GM12878 (cell line): Measurements from ENCODE around the gene SCUBE2. TPM values are rescaled to one million over a fixed set of nuclear protein-coding genes. Genes with fewer than 3 reads are reported as not detected.

Experiments used
- ATAC-seq: fragments of 200-7000 bp; cut with Tn5 transposase; 3 replicates; pipeline ENCODE4 v1.9.1; 2020; ENCODE audit warnings: mild to moderate bottlenecking, moderate library complexity
- BruUV-seq: library from RNA; stranded (reverse); fragments of 400-500 nt; replicated peaks from 2 replicates; lab custom pipeline; 2021; lab: Mats Ljungman, UMichigan
- CTCF ChIA-PET: fragments of 300-600 bp; sonication (Branson Sonifier 250); formaldehyde crosslinking; extraction: SDS; loops from one replicate; lab custom pipeline; 2021; ENCODE audit warnings: inconsistent platforms; lab: Yijun Ruan, JAX
- POLR2A ChIA-PET: fragments of 350-600 bp; formaldehyde crosslinking; extraction: SDS; loops from one replicate; lab custom pipeline; 2021; ENCODE audit warnings: inconsistent platforms; lab: Charles Lee
- RAD21 ChIA-PET: fragments of 300-600 bp; sonication (Branson Sonifier 250); formaldehyde crosslinking; loops from one replicate; lab custom pipeline; 2023; ENCODE audit warnings: antibody characterized with exemption; ENCODE audit not compliant: unreplicated experiment; lab: Charles Lee
- SMC1A ChIA-PET: fragments of 300-600 bp; sonication (Branson Sonifier 250); formaldehyde crosslinking; loops from one replicate; lab custom pipeline; 2023; ENCODE audit not compliant: unreplicated experiment, uncharacterized antibody; lab: Charles Lee
- DNase-seq: peaks from one replicate; pipeline ENCODE4 v3.0.0-alpha.2; 2011; ENCODE audit warnings: low read depth, low spot score
- FAIRE-seq: peaks from 3 replicates; lab custom pipeline; 2011; peaks lifted over from hg19 to GRCh38; lab: Jason Lieb, UNC
- H2AFZ ChIP-seq: 2 replicates; pipeline ENCODE4 v1.6.0; 2011; ENCODE audit warnings: low read depth, low read length, control low read depth; ENCODE audit not compliant: control insufficient read depth
- H3K27ac ChIP-seq: 2 replicates; pipeline ENCODE4 v1.5.1; 2011; ENCODE audit warnings: control low read depth; ENCODE audit not compliant: control insufficient read depth, insufficient read depth
- H3K27me3 ChIP-seq, 2 experiments: replicated peaks in 1 of 2; 2 replicates each; pipeline versions ENCODE4 v1.6.0 to v1.6.1; 2011; ENCODE audit warnings: low read length in 1 of 2; ENCODE audit not compliant: control insufficient read depth in 2 of 2, insufficient read depth in 2 of 2
- H3K36me3 ChIP-seq, 2 experiments: 2 replicates each; pipeline ENCODE4 v1.5.1; 2011; ENCODE audit warnings: low read length in 1 of 2; ENCODE audit not compliant: control insufficient read depth in 2 of 2, insufficient read depth in 2 of 2
- H3K4me1 ChIP-seq: 2 replicates; pipeline ENCODE4 v1.6.1; 2011; ENCODE audit warnings: mild to moderate bottlenecking, low read length, moderate library complexity, mixed read lengths; ENCODE audit not compliant: control insufficient read depth, insufficient read depth
- H3K4me2 ChIP-seq: 2 replicates; pipeline ENCODE4 v1.6.0; 2011; ENCODE audit warnings: control low read depth; ENCODE audit not compliant: control insufficient read depth, insufficient read depth
- H3K4me3 ChIP-seq: fragments of 200-600 bp; sonication (generic); 2 replicates; pipeline ENCODE4 v1.5.1; 2016
- H3K79me2 ChIP-seq: 2 replicates; pipeline ENCODE4 v1.6.0; 2011; ENCODE audit warnings: low read length; ENCODE audit not compliant: control insufficient read depth, insufficient read depth
- H3K9ac ChIP-seq: 2 replicates; pipeline ENCODE4 v1.8.0; 2011; ENCODE audit warnings: low read length, control low read depth, mixed read lengths; ENCODE audit not compliant: control insufficient read depth, insufficient read depth
- H3K9me3 ChIP-seq: replicated peaks from 3 replicates; pipeline ENCODE4 v1.5.1; 2011; ENCODE audit warnings: mild to moderate bottlenecking, low read length; ENCODE audit not compliant: control insufficient read depth, insufficient read depth
- H4K20me1 ChIP-seq: 2 replicates; pipeline ENCODE4 v1.6.0; 2011; ENCODE audit not compliant: control insufficient read depth, insufficient read depth
- CREB1 ChIP-seq: IDR thresholded peaks from 2 replicates; pipeline ENCODE4 v1.6.1; 2012; ENCODE audit warnings: low read depth, mild to moderate bottlenecking, inconsistent platforms
- IRF4 ChIP-seq: IDR thresholded peaks from 2 replicates; pipeline ENCODE4 v1.6.1; 2011; ENCODE audit warnings: low read depth, low read length
- KDM1A ChIP-seq: fragments of 200-600 bp; sonication (generic); IDR thresholded peaks from 2 replicates; pipeline ENCODE4 v1.6.1; 2016; ENCODE audit warnings: borderline replicate concordance
- MYB ChIP-seq: fragments of 150-350 bp; IDR thresholded peaks from 2 replicates; pipeline ENCODE4 v1.6.1; 2014; ENCODE audit warnings: mild to moderate bottlenecking, low read depth, low read length, borderline replicate concordance
- NR2F1 ChIP-seq: fragments of 450-650 bp; conservative IDR thresholded peaks from 2 replicates; pipeline ENCODE4 v1.6.1; 2017; ENCODE audit warnings: mild to moderate bottlenecking
- PAX5 ChIP-seq: IDR thresholded peaks from 2 replicates; pipeline ENCODE4 v1.6.1; 2011; ENCODE audit warnings: low read depth, low read length, borderline replicate concordance
- RAD21 ChIP-seq: IDR thresholded peaks from 2 replicates; pipeline ENCODE4 v1.6.1; 2011; ENCODE audit warnings: mild to moderate bottlenecking, low read depth, low read length, moderate library complexity; ENCODE audit not compliant: insufficient read depth
- SP1 ChIP-seq: IDR thresholded peaks from one replicate; pipeline ENCODE4 v1.6.1; 2011; ENCODE audit warnings: low read depth, low read length
- SPI1 ChIP-seq: IDR thresholded peaks from 2 replicates; pipeline ENCODE4 v1.6.1; 2011; ENCODE audit warnings: low read depth, mild to moderate bottlenecking, low read length, moderate library complexity, borderline replicate concordance; ENCODE audit not compliant: insufficient read depth
- YBX1 ChIP-seq: fragments of 450-650 bp; IDR thresholded peaks from 2 replicates; pipeline ENCODE4 v1.6.1; 2016; ENCODE audit warnings: antibody characterized with exemption
- ZBED1 ChIP-seq: IDR thresholded peaks from 2 replicates; pipeline ENCODE4 v1.6.1; 2016; ENCODE audit warnings: borderline replicate concordance
- ZNF274 ChIP-seq: IDR thresholded peaks from one replicate; pipeline ENCODE4 v1.8.0; 2011; ENCODE audit not compliant: insufficient read length, insufficient read depth
- WGBS: methylation state at CpG from one replicate; pipeline ENCODE4 v1.1.6; 2016; ENCODE audit warnings: low lambda C conversion rate; ENCODE audit not compliant: insufficient replicate concordance, insufficient coverage; ENCODE audit errors: missing lambda C conversion rate; 5-methylcytosine and 5-hydroxymethylcytosine counted together
- in situ Hi-C: fragments of 300-500 bp; cut with MboI; formaldehyde crosslinking; loops from 9 replicates; pipeline ENCODE4 v1.14.3; 2018; ENCODE audit warnings: mixed read lengths
- intact Hi-C: fragments of 100-400 bp; cut with micrococcal nuclease; formaldehyde crosslinking; loops from one replicate; pipeline ENCODE4 v1.14.2; 2022; ENCODE audit not compliant: unreplicated experiment
- polyA plus RNA-seq, 11 experiments: library from polyadenylated mRNA; depleted of rRNA in 4 of 11; unstranded in 6 of 11; stranded (reverse) in 5 of 11; fragments of >200 nt; fragmentation: Nextera tagmentation in 4 of 11; fragmentation: Illumina TruSeq in 1 of 11; extraction: Ambion mirVana in 4 of 11; extraction: Trizol in 1 of 11; gene quantifications; 1 replicate in 1 of 11; 2 replicates in 10 of 11; pipeline versions ENCODE4 v1.2.1 to v1.2.3, GENCODE V29; 2011 to 2016; ENCODE audit warnings: inconsistent platforms in 2 of 11, missing spikeins in 2 of 11, low read depth in 1 of 11
- total RNA-seq, 4 experiments: library from RNA; depleted of rRNA in 3 of 4; stranded (reverse); fragments of >200 nt in 3 of 4; fragmentation: Illumina TruSeq in 1 of 4; extraction: Trizol in 1 of 4; gene quantifications; 2 replicates each; pipeline versions ENCODE4 v1.2.1 to v1.2.3, GENCODE V29; 2013 to 2021
- TF ChIP-seq, protein P1 (sequence below): IDR thresholded peaks from 2 replicates; pipeline ENCODE4 v1.6.1; 2012; ENCODE audit warnings: low read depth, low read length, improper control_type of control experiment
- TF ChIP-seq, protein P2 (sequence below): fragments of 450-650 bp; IDR thresholded peaks from 2 replicates; pipeline ENCODE4 v1.6.1; 2017; ENCODE audit warnings: mild to moderate bottlenecking
- TF ChIP-seq, protein P3 (sequence below): IDR thresholded peaks from 2 replicates; pipeline ENCODE4 v1.6.1; 2011; ENCODE audit warnings: low read depth, mild to moderate bottlenecking, low read length, moderate library complexity, borderline replicate concordance; ENCODE audit errors: extremely low read depth

Gene SCUBE2
- total and polyA plus RNA-seq, 10 of the 15 experiments (the other 5 are each of a cell fraction or from before 2014, with no cell fraction given) = 0.12 to 0.56 (median 0.31) TPM; not detected in 2

DNA sequence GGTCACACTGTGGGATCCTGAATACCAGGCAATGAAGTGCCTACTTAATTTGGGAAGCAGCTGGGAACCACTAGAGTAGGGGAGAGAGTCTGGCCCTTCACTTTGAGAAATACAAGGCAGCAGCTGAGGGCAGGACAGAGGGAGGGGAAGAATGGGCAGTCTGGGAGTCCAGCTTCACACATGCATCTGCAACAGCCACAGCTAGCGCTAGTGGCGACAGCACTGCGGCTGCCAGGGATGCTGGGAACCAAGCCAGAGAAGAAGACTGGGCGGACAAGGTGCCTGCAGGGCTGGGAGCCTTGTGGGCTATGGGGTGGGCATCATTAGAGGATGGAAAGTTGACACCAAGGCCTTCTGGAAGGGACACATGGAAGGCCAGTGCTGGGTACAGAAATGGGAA, 15.8 kb downstream of the SCUBE2 start:
- H3K4me1 ChIP-seq = peaks cover 3% of the 10 kb centered on the region
- in situ Hi-C loops = no loop called here
- ATAC-seq (no peak), FAIRE-seq (no peak), DNase-seq (no peak)
- H3K9me3 ChIP-seq = no peaks in the 10 kb centered on the region
- WGBS = 69% methylated on average over 4 of the region's 4 CpGs
- TF ChIP-seq, protein P1, sequence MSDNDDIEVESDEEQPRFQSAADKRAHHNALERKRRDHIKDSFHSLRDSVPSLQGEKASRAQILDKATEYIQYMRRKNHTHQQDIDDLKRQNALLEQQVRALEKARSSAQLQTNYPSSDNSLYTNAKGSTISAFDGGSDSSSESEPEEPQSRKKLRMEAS = no peak
- H3K79me2 ChIP-seq = no peaks in the 10 kb centered on the region
- SMC1A ChIA-PET = interaction anchor here (1.3 to 3.7 kb wide), 2 partner anchors 11 to 40 kb away, joined by 3 to 22 read pairs; no protein-coding TSS in a partner anchor
- H2AFZ ChIP-seq = no peak overlapping the region
- no peaks in the 10 kb centered on the region for H4K20me1 ChIP-seq
- no peaks in the 10 kb centered on the region for H3K36me3 ChIP-seq
- no peak overlapping the region for H3K4me2 ChIP-seq
- POLR2A ChIA-PET = interaction anchor here (1.4 kb wide), 1 partner anchor 12 kb away, joined by 3 read pairs; no protein-coding TSS in a partner anchor
- no peaks in the 10 kb centered on the region; a peak in 1 of 4 replicates for H3K27me3 ChIP-seq
- no peak overlapping the region for H3K9ac ChIP-seq
- H3K27ac ChIP-seq = no peak overlapping the region
- no TSS peak for BruUV-seq
- H3K4me3 ChIP-seq = no peak overlapping the region
- CTCF ChIA-PET = interaction anchor here (2.0 kb wide), 1 partner anchor 55 kb away, joined by 5 read pairs; no protein-coding TSS in a partner anchor
- intact Hi-C loops = no loop called here
- RAD21 ChIA-PET = no interaction called here

DNA sequence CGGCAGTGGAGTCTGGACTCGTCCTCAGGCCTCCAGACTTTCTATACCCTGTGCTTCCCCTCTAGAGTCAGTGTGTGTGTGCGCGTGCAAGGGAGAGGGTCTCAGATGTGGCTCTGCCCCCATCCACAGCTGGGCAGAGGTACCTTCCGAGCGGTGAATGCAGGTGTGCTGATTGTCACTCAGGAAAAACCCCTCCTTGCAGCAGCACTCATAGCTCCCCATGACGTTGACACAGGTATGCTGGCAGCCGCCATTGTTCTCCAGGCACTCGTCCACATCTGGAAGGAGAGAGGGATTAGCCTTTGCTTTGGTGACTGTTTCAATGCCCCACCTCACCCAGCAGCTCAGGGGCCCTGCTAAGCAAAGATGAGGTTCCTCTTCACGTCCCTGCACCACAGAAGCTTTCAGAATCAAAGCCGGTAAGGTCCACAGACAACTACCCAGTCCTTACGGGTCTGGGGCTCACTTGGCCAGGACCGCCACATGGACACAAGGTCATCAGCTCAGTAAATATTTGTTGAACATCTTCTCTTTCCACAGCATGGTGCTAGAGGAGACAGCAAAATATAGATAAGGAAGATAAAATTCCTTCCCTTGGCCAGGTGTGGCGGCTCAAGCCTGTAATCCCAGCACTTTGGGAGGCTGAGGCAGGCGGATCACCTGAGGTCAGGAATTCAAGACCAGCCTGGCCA, 16.9 kb downstream of the SCUBE2 start:
- H3K36me3 ChIP-seq = no peaks in the 10 kb centered on the region
- RAD21 ChIA-PET = interaction anchor here (1.1 to 1.3 kb wide), 2 partner anchors 14 to 63 kb away, joined by 3 to 5 read pairs; no protein-coding TSS in a partner anchor
- DNase-seq (no peak), FAIRE-seq (no peak), ATAC-seq (no peak)
- H3K79me2 ChIP-seq = no peaks in the 10 kb centered on the region
- no TSS peak for BruUV-seq
- peaks cover 3% of the 10 kb centered on the region for H3K4me1 ChIP-seq
- SMC1A ChIA-PET = interaction anchor here (1.4 kb wide), 2 partner anchors 15 to 16 kb away, joined by 3 read pairs; no protein-coding TSS in a partner anchor
- H2AFZ ChIP-seq = no peak overlapping the region
- intact Hi-C loops (no loop called here), in situ Hi-C loops (no loop called here)
- no peak overlapping the region for H3K4me2 ChIP-seq
- no peak overlapping the region for H3K27ac ChIP-seq
- H3K9ac ChIP-seq = no peak overlapping the region
- no peaks in the 10 kb centered on the region for H4K20me1 ChIP-seq
- WGBS = 63% methylated on average over 15 of the region's 15 CpGs
- no peaks in the 10 kb centered on the region; a peak in 1 of 4 replicates for H3K27me3 ChIP-seq
- CTCF ChIA-PET = no interaction called here
- POLR2A ChIA-PET = interaction anchor here (1.4 kb wide), 1 partner anchor 11 kb away, joined by 3 read pairs; no protein-coding TSS in a partner anchor
- no peak overlapping the region for H3K4me3 ChIP-seq
- no peaks in the 10 kb centered on the region for H3K9me3 ChIP-seq
- TF ChIP-seq ZBED1 (no peak), KDM1A (no peak), RAD21 (no peak), MYB (no peak), ZNF274 (no peak), SP1 (no peak), SPI1 (no peak), CREB1 (no peak), IRF4 (no peak), PAX5 (no peak), YBX1 (no peak), NR2F1 (no peak)
- TF ChIP-seq, protein P2, sequence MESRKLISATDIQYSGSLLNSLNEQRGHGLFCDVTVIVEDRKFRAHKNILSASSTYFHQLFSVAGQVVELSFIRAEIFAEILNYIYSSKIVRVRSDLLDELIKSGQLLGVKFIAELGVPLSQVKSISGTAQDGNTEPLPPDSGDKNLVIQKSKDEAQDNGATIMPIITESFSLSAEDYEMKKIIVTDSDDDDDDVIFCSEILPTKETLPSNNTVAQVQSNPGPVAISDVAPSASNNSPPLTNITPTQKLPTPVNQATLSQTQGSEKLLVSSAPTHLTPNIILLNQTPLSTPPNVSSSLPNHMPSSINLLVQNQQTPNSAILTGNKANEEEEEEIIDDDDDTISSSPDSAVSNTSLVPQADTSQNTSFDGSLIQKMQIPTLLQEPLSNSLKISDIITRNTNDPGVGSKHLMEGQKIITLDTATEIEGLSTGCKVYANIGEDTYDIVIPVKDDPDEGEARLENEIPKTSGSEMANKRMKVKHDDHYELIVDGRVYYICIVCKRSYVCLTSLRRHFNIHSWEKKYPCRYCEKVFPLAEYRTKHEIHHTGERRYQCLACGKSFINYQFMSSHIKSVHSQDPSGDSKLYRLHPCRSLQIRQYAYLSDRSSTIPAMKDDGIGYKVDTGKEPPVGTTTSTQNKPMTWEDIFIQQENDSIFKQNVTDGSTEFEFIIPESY = no peak
- TF ChIP-seq, protein P3, sequence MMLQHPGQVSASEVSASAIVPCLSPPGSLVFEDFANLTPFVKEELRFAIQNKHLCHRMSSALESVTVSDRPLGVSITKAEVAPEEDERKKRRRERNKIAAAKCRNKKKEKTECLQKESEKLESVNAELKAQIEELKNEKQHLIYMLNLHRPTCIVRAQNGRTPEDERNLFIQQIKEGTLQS = no peak
